Cortex of kidney (tissue), 1 donor: ENCODE data around the gene SNHG17.
A peak's percentile ranks its signal among the peaks of the same experiment; 100 is the strongest.
"Not testable (repeated sequence)": the region's sequence is repeated elsewhere in the genome, so short reads cannot be mapped to it uniquely, and the experiment has no call there.

Experiments
- DNase-seq: peaks from one replicate; lab custom pipeline; 2025; lab: John Stamatoyannopoulos, UW

The SNHG17 gene

GRCh38 chr20:38447931-38448675 is 13.0 kb upstream of the SNHG17 start:
- no peak for DNase-seq

GRCh38 chr20:38447251-38447661 is 12.1 kb upstream of the SNHG17 start:
- no peak for DNase-seq

- DNase-seq: peak; percentile 21
Observed at GRCh38 chr20:38446441-38447209, 11.5 kb upstream of the SNHG17 start.

- no peak for DNase-seq
Observed at GRCh38 chr20:38445901-38446425, 10.8 kb upstream of the SNHG17 start.

GRCh38 chr20:38445381-38445796 is 10.3 kb upstream of the SNHG17 start:
- no peak for DNase-seq

GRCh38 chr20:38441916-38442315 is 6.8 kb upstream of the SNHG17 start:
- DNase-seq: no peak

GRCh38 chr20:38441110-38441509 is 6.0 kb upstream of the SNHG17 start:
- not testable (repeated sequence) for DNase-seq

GRCh38 chr20:38437796-38438195 is 2.7 kb upstream of the SNHG17 start:
- no peak for DNase-seq

- no peak for DNase-seq
Observed at GRCh38 chr20:38435555-38435939, 419 bp upstream of the SNHG17 start.

- no peak for DNase-seq
Observed at GRCh38 chr20:38434301-38434741, 807 bp downstream of the SNHG17 start.

GRCh38 chr20:38433304-38433972 is 1.7 kb downstream of the SNHG17 start:
- no peak for DNase-seq

- not testable (repeated sequence) for DNase-seq
Observed at GRCh38 chr20:38432870-38433269, 2.3 kb downstream of the SNHG17 start.

- no peak for DNase-seq
Observed at GRCh38 chr20:38432292-38432691, 2.8 kb downstream of the SNHG17 start.

- DNase-seq: no peak
Observed at GRCh38 chr20:38430679-38431325, 4.3 kb downstream of the SNHG17 start.

GRCh38 chr20:38429301-38429700 is 5.8 kb downstream of the SNHG17 start:
- DNase-seq: no peak

GRCh38 chr20:38428800-38429199 is 6.3 kb downstream of the SNHG17 start:
- DNase-seq: no peak

GRCh38 chr20:38427655-38428023 is 7.5 kb downstream of the SNHG17 start:
- no peak for DNase-seq

- DNase-seq: no peak
Observed at GRCh38 chr20:38426006-38426897, 8.9 kb downstream of the SNHG17 start.

- DNase-seq: no peak
Observed at GRCh38 chr20:38424401-38424800, 10.7 kb downstream of the SNHG17 start.

GRCh38 chr20:38423541-38423940 is 11.6 kb downstream of the SNHG17 start:
- DNase-seq: no peak

- no peak for DNase-seq
Observed at GRCh38 chr20:38421915-38422314, 13.2 kb downstream of the SNHG17 start.
